NCI-H446 (cell line): Measurements from ENCODE around the gene PLEKHH1.
"Not testable (repeated sequence)": the region's sequence is repeated elsewhere in the genome, so short reads cannot be mapped to it uniquely, and the experiment has no call there.

Experiments used
- DNase-seq, 2 experiments: peaks; one replicate each; lab custom pipeline; 2025; lab: John Stamatoyannopoulos, UW

Gene PLEKHH1

GRCh38 chr14:67583711-67584644 lies 50.9 kb downstream of the PLEKHH1 start:
- peak in 1 of 2 experiments; percentile 29 for DNase-seq

- DNase-seq, result no peak
These were observed 51.9 kb downstream of the PLEKHH1 start for GRCh38 chr14:67584978-67585377.

- DNase-seq, result no peak
These were observed 53.3 kb downstream of the PLEKHH1 start for GRCh38 chr14:67586369-67586768.

- DNase-seq, result no peak
These were observed 56.2 kb downstream of the PLEKHH1 start for GRCh38 chr14:67589204-67589770.

- DNase-seq, result not testable (repeated sequence)
These were observed 60.6 kb downstream of the PLEKHH1 start for GRCh38 chr14:67593650-67594049.

GRCh38 chr14:67595392-67595791 lies 62.3 kb downstream of the PLEKHH1 start:
- no peak for DNase-seq

GRCh38 chr14:67599698-67600561 lies 66.8 kb downstream of the PLEKHH1 start, which contains the start of gene PIGH:
PIGH (minus strand) TSS chr14:67600268; CDS start chr14:67600203, 65 bp downstream.
- DNase-seq, result peak; percentile 81 to 90

GRCh38 chr14:67600562-67600974 lies 67.5 kb downstream of the PLEKHH1 start:
- DNase-seq, result not testable (repeated sequence)

- no peak for DNase-seq
These were observed 69.0 kb downstream of the PLEKHH1 start for GRCh38 chr14:67602076-67602475.

- DNase-seq, result no peak
These were observed 70.0 kb downstream of the PLEKHH1 start for GRCh38 chr14:67602995-67603545.

GRCh38 chr14:67607646-67608045 lies 74.6 kb downstream of the PLEKHH1 start:
- DNase-seq, result no peak

- no peak for DNase-seq
These were observed 76.7 kb downstream of the PLEKHH1 start for GRCh38 chr14:67609642-67610310.

GRCh38 chr14:67610491-67610890 lies 77.4 kb downstream of the PLEKHH1 start:
- no peak for DNase-seq

GRCh38 chr14:67618617-67619063 lies 85.5 kb downstream of the PLEKHH1 start:
- peak; percentile 47 to 74 for DNase-seq

- DNase-seq, result peak; percentile 75 to 94
These were observed 86.5 kb downstream of the PLEKHH1 start, which contains the start of gene ARG2 for GRCh38 chr14:67619446-67620216. ARG2 (plus strand) TSS chr14:67619920; CDS start chr14:67619978, 58 bp downstream.

GRCh38 chr14:67620217-67620785 lies 87.2 kb downstream of the PLEKHH1 start:
- no peak for DNase-seq

GRCh38 chr14:67622675-67623074 lies 89.6 kb downstream of the PLEKHH1 start:
- no peak for DNase-seq

- no peak for DNase-seq
These were observed 90.0 kb downstream of the PLEKHH1 start for GRCh38 chr14:67623114-67623513.

GRCh38 chr14:67626131-67626530 lies 93.0 kb downstream of the PLEKHH1 start:
- not testable (repeated sequence) for DNase-seq

- no peak for DNase-seq
These were observed 94.4 kb downstream of the PLEKHH1 start for GRCh38 chr14:67627519-67627918.
